GM18502 (cell line): ENCODE data around the gene AP3S2.
"Not testable (repeated sequence)": the region's sequence is repeated elsewhere in the genome, so short reads cannot be mapped to it uniquely, and the experiment has no call there.

Experiments used
- ATAC-seq: cut with Tn5 transposase; IDR thresholded peaks from one replicate; pipeline ENCODE4 v1.9.1; 2021; ENCODE audit warnings: mild to moderate bottlenecking; ENCODE audit not compliant: unreplicated experiment, poor library complexity

The AP3S2 gene

DNA sequence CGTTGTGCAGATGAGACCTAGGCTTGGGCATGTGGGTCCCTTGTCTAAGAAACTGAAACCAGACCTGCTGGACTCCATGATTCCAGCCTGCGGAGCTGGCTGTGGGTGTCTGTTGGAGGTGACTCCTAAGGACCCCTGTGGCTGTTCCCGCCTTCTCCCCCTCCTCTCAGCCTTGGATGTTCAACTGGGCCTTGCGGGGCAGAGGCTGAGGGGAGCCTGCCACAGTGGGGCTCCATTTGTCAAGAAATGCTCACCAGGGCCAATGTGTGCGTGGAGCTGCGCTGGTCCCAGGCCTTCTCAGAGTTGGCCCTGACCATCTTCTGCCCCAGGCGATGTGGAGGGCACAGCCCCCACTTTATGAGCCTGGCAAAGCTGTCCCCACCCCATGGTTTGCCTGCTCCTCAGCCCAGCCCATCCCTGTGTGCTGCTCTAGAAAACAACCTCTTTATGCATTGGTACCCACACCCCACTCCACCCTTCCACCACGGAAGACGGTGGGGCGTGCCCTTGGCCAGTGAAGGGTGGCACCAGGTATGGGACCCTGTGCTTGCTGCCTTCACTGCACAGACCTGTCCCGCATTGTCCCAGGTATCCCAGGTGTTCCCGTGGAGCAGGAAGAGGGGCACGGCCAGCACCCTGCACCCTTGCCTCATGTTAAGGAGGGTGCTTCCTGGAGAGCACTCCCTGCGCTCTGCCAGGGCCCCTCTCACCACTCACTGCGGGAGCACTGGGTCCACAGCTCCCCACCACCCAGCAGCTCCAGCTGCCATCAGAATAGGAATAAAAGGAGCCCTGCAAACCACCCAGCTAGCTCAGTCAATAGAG, 109.7 kb downstream of the AP3S2 start:
- no peak for ATAC-seq

DNA sequence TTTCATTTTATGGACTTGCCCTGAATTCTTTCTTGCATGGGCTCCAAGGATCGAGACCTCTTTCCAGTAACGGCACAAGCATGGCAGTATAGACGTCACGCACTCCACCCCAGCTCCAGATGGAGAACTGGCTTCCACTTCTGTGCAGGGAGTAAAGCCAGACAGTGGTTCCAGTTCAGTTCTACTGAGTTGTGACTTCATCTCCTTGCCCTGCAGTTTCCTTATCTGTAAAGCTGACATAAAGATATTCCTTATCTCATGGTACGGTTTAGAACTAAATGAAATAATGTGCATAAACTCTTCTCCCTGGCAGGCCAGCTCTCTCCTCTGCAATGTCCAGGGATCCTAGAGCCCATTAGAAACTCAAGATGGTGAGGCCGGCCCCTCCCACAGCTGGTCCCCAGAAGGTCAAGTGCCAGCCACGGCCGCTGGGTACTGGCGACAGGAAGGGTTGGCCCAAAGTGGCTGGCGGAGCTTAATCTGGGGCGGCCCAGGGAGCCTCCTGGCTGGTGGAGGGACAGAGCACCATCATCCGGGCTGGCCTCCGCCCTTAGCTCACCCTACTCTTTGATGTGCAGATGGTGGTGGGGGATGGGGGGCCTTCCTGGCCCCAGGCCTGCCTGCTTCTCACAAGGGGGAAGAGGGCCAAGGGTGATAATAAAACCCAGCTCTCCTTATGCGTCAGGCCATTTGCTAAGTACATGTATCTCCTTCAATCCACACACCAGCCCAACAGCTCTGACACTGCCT, 110.5 kb downstream of the AP3S2 start:
- ATAC-seq: no peak

DNA sequence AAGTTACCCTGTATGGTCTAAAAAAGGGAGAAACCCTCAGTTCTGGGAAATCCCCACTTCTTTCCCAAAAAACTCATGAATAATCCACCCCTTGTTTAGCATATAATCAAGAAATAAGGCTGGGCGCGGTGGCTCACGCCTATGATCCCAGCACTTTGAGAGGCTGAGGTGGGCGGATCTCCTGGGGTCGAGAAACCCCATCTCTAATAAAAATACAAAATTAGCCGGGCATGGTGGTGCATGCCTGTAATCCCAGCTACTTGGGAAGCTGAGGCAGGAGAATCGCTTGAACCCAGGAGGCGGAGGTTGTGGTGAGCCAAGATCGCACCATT, 111.2 kb downstream of the AP3S2 start:
- ATAC-seq: not testable (repeated sequence)

DNA sequence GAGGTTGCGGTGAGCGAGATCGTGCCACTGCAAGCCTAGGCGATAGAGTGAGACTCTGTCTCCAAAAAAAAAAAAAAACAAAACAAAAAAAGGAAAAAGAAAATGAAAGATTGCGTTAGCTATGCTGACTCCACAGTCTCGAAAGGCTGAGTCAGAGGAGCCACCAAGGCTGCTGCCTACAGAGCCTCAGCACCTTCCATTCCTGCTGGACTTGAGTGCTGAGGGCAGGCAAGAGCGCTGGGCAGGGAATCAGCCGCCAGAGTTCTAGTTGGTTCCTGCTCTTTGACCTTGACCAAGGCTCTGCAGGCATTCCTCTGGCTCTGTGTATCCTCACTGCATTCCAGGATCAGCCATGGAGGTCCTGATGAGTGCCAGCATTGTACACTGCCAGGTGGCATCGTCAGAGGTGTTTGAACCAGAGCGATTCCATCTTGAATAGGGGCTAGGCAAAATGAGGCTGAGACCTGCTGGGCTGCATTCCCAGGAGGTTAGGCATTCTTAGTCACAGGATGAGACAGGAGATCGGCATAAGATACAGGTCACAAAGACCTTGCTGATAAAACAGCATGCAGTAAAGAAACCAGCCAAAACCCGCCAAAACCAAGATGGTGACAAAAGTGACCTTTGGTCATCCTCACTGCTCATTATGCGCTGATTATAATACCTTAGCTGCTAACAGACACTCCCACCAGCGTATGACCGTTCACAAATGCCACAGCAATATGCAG, 111.7 kb downstream of the AP3S2 start:
- ATAC-seq: no peak

DNA sequence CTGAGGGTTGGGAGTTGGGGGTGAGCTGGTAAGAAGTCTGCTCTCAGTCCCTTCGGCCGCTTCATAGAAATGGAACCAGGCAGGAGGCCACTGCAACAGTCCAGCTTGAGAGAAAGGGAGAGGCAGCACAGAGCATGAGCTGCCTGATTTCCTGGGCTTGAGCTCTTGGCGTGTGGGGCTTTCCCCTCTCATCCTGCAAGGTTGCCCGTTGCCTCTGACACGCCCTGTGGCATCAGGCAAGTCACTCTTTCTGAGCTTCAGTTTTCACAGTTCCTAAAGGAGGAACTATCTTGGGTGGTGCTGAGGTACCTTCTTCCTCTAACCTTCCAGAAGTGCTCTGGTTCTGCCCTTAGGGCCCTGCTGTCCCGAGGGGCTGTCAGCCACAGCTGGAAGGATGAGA, 112.7 kb downstream of the AP3S2 start:
- ATAC-seq: no peak

DNA sequence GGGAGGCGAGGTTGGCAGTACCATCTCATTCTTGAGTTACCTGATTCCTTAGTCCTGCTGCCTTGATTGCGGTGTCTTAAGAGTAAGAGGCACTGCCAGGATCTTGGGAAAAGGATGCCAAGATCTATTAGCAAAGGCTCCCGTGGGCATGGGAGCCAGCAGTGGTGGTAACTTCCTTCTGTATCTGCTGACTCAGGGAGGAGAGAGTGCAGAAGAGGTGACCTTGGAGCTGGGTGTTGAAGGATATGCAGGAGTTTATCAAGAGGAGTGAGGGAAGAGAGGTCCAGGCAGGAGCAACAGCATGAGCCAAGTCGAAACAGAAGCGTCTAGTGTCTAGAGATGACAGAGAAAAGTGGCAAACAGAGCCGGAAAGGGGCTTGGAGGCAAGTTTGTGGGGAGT, 113.2 kb downstream of the AP3S2 start:
- no peak for ATAC-seq
